ENCODE measurements around the gene SYNC.

DNA sequence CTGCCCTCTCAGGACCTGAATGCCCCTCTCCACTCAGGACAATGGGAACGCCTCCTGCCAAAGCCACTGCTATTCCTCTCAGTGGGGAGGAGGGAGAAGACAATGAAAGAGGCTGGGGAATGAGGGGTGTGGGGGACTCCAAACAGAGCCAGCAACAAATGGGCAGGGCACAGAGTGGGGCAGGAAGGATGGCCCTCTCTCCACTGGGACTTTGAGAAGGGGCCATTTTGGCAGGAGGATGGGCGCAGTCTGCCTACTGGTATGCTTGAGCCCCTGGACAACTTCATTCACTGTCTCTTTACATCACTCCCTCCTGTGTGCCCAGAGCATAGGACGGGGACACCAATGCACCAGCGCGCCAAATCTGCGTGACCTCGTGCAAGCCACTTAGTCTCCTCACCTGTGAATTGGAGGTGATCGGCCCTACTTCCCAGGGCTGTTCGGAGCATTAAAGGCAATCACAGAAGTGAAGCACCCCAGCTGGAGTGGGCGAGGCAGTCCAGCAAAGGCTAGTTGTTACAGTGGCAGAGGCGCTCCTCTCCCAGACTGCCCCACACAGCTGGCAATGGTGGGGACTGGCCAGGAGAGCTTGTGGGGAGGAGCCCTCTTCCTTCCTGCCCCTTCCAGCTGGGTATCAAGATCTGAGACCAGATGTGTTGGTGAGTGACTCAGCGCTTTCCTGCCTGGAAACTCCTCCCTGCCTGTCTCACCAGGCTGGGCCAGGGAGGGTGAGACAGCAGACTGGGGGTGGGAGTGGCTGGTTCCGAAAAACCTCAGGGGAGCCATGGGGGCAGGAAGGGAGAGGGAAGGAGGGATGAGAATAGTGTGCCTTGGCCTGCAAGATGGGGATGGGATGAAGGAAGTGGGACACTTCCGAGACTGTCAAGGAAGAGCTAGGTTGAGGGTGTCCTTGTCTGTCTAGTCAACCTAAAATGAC is 22.4 kb upstream of the SYNC start:
- TF ChIP-seq MAFK (IDR thresholded peaks at IDR 0.05; ENCODE audit: low read depth, low read length) (peak; percentile 93), CHD1 (IDR thresholded peaks at IDR 0.05; ENCODE audit: low read depth, low read length) (no peak), POU5F1 (IDR thresholded peaks at IDR 0.05; ENCODE audit: low read depth, low read length) (no peak), POLR2A (IDR thresholded peaks at IDR 0.05; ENCODE audit: control extremely low read depth in 1 of 2, low read depth in 2 of 2, low read length in 2 of 2) (0 out of 3 replicates have a peak, but pooled peaks of 1 of the 2 experiments have one; percentile 23), SP1 (IDR thresholded peaks at IDR 0.05; ENCODE audit: low read depth, low read length) (no peak), BRCA1 (IDR thresholded peaks at IDR 0.05; ENCODE audit: low read depth, low read length) (no peak), SIN3A (conservative IDR thresholded peaks at IDR 0.05 in 1 of 2, IDR thresholded peaks at IDR 0.05 in 1 of 2; ENCODE audit: low read depth in 1 of 2, low read length in 2 of 2) (peak in 1 of 2 experiments; percentile 61; a peak in 2 of 4 replicates)
- TF ChIP-seq, protein P1, sequence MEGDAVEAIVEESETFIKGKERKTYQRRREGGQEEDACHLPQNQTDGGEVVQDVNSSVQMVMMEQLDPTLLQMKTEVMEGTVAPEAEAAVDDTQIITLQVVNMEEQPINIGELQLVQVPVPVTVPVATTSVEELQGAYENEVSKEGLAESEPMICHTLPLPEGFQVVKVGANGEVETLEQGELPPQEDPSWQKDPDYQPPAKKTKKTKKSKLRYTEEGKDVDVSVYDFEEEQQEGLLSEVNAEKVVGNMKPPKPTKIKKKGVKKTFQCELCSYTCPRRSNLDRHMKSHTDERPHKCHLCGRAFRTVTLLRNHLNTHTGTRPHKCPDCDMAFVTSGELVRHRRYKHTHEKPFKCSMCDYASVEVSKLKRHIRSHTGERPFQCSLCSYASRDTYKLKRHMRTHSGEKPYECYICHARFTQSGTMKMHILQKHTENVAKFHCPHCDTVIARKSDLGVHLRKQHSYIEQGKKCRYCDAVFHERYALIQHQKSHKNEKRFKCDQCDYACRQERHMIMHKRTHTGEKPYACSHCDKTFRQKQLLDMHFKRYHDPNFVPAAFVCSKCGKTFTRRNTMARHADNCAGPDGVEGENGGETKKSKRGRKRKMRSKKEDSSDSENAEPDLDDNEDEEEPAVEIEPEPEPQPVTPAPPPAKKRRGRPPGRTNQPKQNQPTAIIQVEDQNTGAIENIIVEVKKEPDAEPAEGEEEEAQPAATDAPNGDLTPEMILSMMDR (IDR thresholded peaks at IDR 0.05; ENCODE audit: control extremely low read depth in 1 of 3, insufficient read depth in 1 of 3, low read depth in 1 of 3, low read length in 3 of 3): no peak
- TF ChIP-seq, protein P2, sequence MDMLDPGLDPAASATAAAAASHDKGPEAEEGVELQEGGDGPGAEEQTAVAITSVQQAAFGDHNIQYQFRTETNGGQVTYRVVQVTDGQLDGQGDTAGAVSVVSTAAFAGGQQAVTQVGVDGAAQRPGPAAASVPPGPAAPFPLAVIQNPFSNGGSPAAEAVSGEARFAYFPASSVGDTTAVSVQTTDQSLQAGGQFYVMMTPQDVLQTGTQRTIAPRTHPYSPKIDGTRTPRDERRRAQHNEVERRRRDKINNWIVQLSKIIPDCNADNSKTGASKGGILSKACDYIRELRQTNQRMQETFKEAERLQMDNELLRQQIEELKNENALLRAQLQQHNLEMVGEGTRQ (IDR thresholded peaks at IDR 0.05; ENCODE audit: low read length): no peak
